A549 (cell line): Measurements from ENCODE around the gene TMEM140. TPM values are rescaled to one million over a fixed set of nuclear protein-coding genes. Genes with fewer than 3 reads are reported as not detected.

Experiments used
- ATAC-seq, 2 experiments: fragments of 200-7000 bp in 1 of 2; fragments of >200 bp in 1 of 2; cut with Nextera tagmentation in 1 of 2; cut with Tn5 transposase in 1 of 2; 3 replicates each; pipeline versions ENCODE4 v1.8.0 to v1.9.1; 2018 to 2020; ENCODE audit warnings: mild to moderate bottlenecking in 1 of 2, moderate library complexity in 1 of 2
- CTCF ChIA-PET: fragments of 300-600 bp; sonication (Branson Sonifier 250); formaldehyde crosslinking; extraction: SDS; loops from one replicate; lab custom pipeline; 2021; ENCODE audit warnings: antibody characterized with exemption, inconsistent platforms; lab: Yijun Ruan, JAX
- POLR2A ChIA-PET: fragments of 350-600 bp; formaldehyde crosslinking; extraction: SDS; loops from one replicate; lab custom pipeline; 2021; ENCODE audit warnings: antibody characterized with exemption, inconsistent platforms; lab: Yijun Ruan, JAX
- DNase-seq, 2 experiments: peaks; one replicate each; pipeline versions ENCODE4 v3.0.0 to v3.0.0-alpha.2; 2011 to 2016; ENCODE audit warnings: low read depth in 1 of 2, low spot score in 1 of 2
- FAIRE-seq: peaks from 2 replicates; lab custom pipeline; 2011; peaks lifted over from hg19 to GRCh38; lab: Jason Lieb, UNC
- H3K27ac ChIP-seq, 2 experiments: fragments of >200 bp; sonication (Bioruptor Twin); formaldehyde crosslinking; 3 replicates each; pipeline ENCODE4 v1.5.1; 2016 to 2017
- H3K4me1 ChIP-seq: fragments of >200 bp; sonication (Bioruptor Twin); formaldehyde crosslinking; 3 replicates; pipeline ENCODE4 v1.6.1; 2016
- H3K4me2 ChIP-seq: fragments of >200 bp; sonication (Bioruptor Twin); formaldehyde crosslinking; 3 replicates; pipeline ENCODE4 v1.6.1; 2016
- H3K4me3 ChIP-seq: fragments of >200 bp; sonication (Bioruptor Twin); formaldehyde crosslinking; 3 replicates; pipeline ENCODE4 v1.5.1; 2016
- H3K9me3 ChIP-seq: fragments of >200 bp; sonication (Bioruptor Twin); formaldehyde crosslinking; 3 replicates; pipeline ENCODE4 v1.6.1; 2016
- CBX2 ChIP-seq: fragments of 200-600 bp; sonication (generic); IDR thresholded peaks from 2 replicates; pipeline ENCODE4 v1.6.1; 2016; ENCODE audit warnings: low read depth, mild to moderate bottlenecking, borderline replicate concordance
- CHD2 ChIP-seq: fragments of 150-350 bp; IDR thresholded peaks from 2 replicates; pipeline ENCODE4 v1.6.1; 2014; ENCODE audit warnings: low read length; ENCODE audit not compliant: partially characterized antibody
- EP300 ChIP-seq, 2 experiments: fragments of >200 bp; sonication (Bioruptor Twin); formaldehyde crosslinking; IDR thresholded peaks; 2 replicates in 1 of 2; 3 replicates in 1 of 2; pipeline ENCODE4 v1.6.1; 2016 to 2017
- FOSB ChIP-seq: fragments of 250-450 bp; sonication (Bioruptor Pico); IDR thresholded peaks from 2 replicates; pipeline ENCODE4 v1.5.0; 2020; ENCODE audit warnings: mild to moderate bottlenecking, moderate library complexity
- GATA3 ChIP-seq: IDR thresholded peaks from 2 replicates; pipeline ENCODE4 v1.6.1; 2012; ENCODE audit warnings: borderline replicate concordance
- HES2 ChIP-seq: fragments of >200 bp; sonication (Bioruptor Twin); formaldehyde crosslinking; IDR thresholded peaks from 2 replicates; pipeline ENCODE4 v1.6.1; 2016
- HMGXB4 ChIP-seq: fragments of 250-450 bp; sonication (Bioruptor Pico); IDR thresholded peaks from 2 replicates; pipeline ENCODE4 v1.5.0; 2021; ENCODE audit warnings: mild to moderate bottlenecking, moderate library complexity, borderline replicate concordance
- HOXA7 ChIP-seq: fragments of 250-450 bp; sonication (Bioruptor Pico); IDR thresholded peaks from 2 replicates; pipeline ENCODE4 v1.5.0; 2020; ENCODE audit warnings: mild to moderate bottlenecking, moderate library complexity
- MAFK ChIP-seq: fragments of 450-650 bp; IDR thresholded peaks from 2 replicates; pipeline ENCODE4 v1.6.1; 2014; ENCODE audit not compliant: partially characterized antibody
- MAX ChIP-seq: IDR thresholded peaks from 2 replicates; pipeline ENCODE4 v1.6.1; 2012
- MYC ChIP-seq: IDR thresholded peaks from 2 replicates; pipeline ENCODE4 v1.6.1; 2012; ENCODE audit warnings: mild to moderate bottlenecking, inconsistent platforms, low read length, improper control_type of control experiment, borderline replicate concordance
- NFE2L2 ChIP-seq: fragments of 150-350 bp; conservative IDR thresholded peaks from 2 replicates; pipeline ENCODE4 v1.6.1; 2014; ENCODE audit warnings: low read length
- NR3C1 ChIP-seq: fragments of >200 bp; sonication (Bioruptor Twin); formaldehyde crosslinking; IDR thresholded peaks from 3 replicates; pipeline ENCODE4 v1.6.1; 2017
- PHF8 ChIP-seq: fragments of 200-600 bp; sonication (generic); IDR thresholded peaks from 2 replicates; pipeline ENCODE4 v1.6.1; 2016; ENCODE audit warnings: low read depth, mild to moderate bottlenecking, antibody characterized with exemption, moderate library complexity, borderline replicate concordance
- RARB ChIP-seq: fragments of 250-450 bp; sonication (Bioruptor Pico); IDR thresholded peaks from 2 replicates; pipeline ENCODE4 v1.8.0; 2021; ENCODE audit warnings: mild to moderate bottlenecking, moderate library complexity
- RFX5 ChIP-seq: fragments of 450-650 bp; IDR thresholded peaks from 2 replicates; pipeline ENCODE4 v1.7.1; 2014; ENCODE audit warnings: antibody characterized with exemption, mild to moderate bottlenecking, moderate library complexity
- SMC3 ChIP-seq: fragments of >200 bp; sonication (Bioruptor Twin); formaldehyde crosslinking; IDR thresholded peaks from 3 replicates; pipeline ENCODE4 v1.6.1; 2018; ENCODE audit warnings: inconsistent platforms
- SREBF2 ChIP-seq: fragments of 450-650 bp; IDR thresholded peaks from 2 replicates; pipeline ENCODE4 v1.6.1; 2014; ENCODE audit warnings: mild to moderate bottlenecking, moderate library complexity
- WGBS: methylation state at CpG from one replicate; pipeline ENCODE4 v1.1.6; 2017; ENCODE audit errors: missing lambda C conversion rate; 5-methylcytosine and 5-hydroxymethylcytosine counted together
- polyA plus RNA-seq, 4 experiments: library from polyadenylated mRNA; depleted of rRNA in 3 of 4; stranded (reverse); fragments of >200 nt; fragmentation: RNase III in 1 of 4; extraction: RNeasy Plus Mini Kit Qiagen cat#74134 plus additional on column Dnase treatment in 1 of 4; gene quantifications; 2 replicates in 3 of 4; 3 replicates in 1 of 4; pipeline ENCODE4 v1.2.3, GENCODE V29; 2011 to 2017
- TF ChIP-seq, protein P1 (sequence below): fragments of >200 bp; sonication (Bioruptor Twin); formaldehyde crosslinking; IDR thresholded peaks from 3 replicates; pipeline ENCODE4 v1.5.1; 2016
- TF ChIP-seq, protein P2 (sequence below): fragments of 450-650 bp; IDR thresholded peaks from 2 replicates; pipeline ENCODE4 v1.6.1; 2014; ENCODE audit warnings: antibody characterized with exemption

The TMEM140 gene
- polyA plus RNA-seq, 2 of the 4 experiments (the other 2 are of a cell fraction), result 0.72 to 0.87 TPM

DNA sequence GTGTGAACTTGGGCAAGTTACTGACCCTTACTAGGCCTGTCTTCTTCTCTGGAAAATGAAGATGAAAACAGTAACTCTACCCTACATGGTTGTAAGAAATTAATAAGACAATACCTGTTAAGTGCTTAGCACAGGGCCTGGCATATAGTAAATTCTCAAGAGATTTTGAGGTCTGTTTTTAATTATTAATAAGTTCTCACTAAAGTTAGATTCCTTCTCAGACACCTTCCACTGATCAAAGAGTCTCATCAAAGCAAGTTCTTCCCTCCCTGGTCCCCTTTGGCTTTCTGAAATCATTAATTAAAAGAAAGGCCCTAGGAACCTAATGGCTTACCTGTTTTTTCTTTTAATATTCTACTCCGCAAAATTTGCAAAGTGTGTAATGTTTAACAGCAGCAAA, 4.6 kb downstream of the TMEM140 start (continued):
- no peak for TF ChIP-seq PHF8
- TF ChIP-seq CHD2, result no peak
- TF ChIP-seq MAX, result no peak
- TF ChIP-seq MAFK, result no peak
- TF ChIP-seq SMC3, result no peak
- no peak for TF ChIP-seq SREBF2
- no peak for TF ChIP-seq EP300 (IDR thresholded peaks at IDR 0.05)
- TF ChIP-seq RARB (CRISPR knock-in tag), result no peak
- TF ChIP-seq CBX2, result no peak
- no peak for TF ChIP-seq HES2
- TF ChIP-seq NFE2L2, result no peak

GRCh38 chr7:135154734-135155133, 6.9 kb downstream of the TMEM140 start:
- TF ChIP-seq RFX5 (no peak), HOXA7 (CRISPR knock-in tag) (no peak), MAFK (no peak), HMGXB4 (no peak), FOSB (no peak), NR3C1 (no peak), GATA3 (no peak), RARB (CRISPR knock-in tag) (no peak), MYC (no peak)
- TF ChIP-seq, protein P1, sequence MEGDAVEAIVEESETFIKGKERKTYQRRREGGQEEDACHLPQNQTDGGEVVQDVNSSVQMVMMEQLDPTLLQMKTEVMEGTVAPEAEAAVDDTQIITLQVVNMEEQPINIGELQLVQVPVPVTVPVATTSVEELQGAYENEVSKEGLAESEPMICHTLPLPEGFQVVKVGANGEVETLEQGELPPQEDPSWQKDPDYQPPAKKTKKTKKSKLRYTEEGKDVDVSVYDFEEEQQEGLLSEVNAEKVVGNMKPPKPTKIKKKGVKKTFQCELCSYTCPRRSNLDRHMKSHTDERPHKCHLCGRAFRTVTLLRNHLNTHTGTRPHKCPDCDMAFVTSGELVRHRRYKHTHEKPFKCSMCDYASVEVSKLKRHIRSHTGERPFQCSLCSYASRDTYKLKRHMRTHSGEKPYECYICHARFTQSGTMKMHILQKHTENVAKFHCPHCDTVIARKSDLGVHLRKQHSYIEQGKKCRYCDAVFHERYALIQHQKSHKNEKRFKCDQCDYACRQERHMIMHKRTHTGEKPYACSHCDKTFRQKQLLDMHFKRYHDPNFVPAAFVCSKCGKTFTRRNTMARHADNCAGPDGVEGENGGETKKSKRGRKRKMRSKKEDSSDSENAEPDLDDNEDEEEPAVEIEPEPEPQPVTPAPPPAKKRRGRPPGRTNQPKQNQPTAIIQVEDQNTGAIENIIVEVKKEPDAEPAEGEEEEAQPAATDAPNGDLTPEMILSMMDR, result no peak
- FAIRE-seq, result no peak
- no peak overlapping the region for H3K4me3 ChIP-seq

DNA sequence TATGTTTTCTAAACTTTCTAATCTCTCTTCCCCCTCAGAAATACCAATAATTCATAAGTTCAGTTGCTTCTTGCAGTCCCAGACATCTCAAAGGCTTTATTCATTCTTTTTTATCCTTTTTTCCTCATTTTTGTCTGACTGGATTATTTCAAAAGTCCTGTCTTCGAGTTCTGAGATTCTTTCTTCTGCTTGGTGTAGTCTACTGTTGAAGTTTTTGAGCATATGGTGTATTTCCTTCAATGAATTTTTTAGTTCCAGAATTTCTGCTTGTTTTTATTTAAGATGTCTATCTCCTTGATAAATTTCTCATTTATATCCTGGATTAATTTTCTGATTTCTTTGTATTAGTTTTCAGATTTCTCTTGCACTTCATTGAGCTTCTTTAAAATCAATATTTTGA, 8.4 kb downstream of the TMEM140 start:
- DNase-seq (no peak), ATAC-seq (no peak), FAIRE-seq (no peak)
- no peak overlapping the region for H3K4me3 ChIP-seq
- TF ChIP-seq, protein P2, sequence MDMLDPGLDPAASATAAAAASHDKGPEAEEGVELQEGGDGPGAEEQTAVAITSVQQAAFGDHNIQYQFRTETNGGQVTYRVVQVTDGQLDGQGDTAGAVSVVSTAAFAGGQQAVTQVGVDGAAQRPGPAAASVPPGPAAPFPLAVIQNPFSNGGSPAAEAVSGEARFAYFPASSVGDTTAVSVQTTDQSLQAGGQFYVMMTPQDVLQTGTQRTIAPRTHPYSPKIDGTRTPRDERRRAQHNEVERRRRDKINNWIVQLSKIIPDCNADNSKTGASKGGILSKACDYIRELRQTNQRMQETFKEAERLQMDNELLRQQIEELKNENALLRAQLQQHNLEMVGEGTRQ, result no peak
- H3K27ac ChIP-seq, result no peak overlapping the region
- POLR2A ChIA-PET, result no interaction called here
- peaks cover 32% of the 10 kb centered on the region for H3K9me3 ChIP-seq
- peaks cover 17% of the 10 kb centered on the region for H3K4me1 ChIP-seq
- CTCF ChIA-PET, result interaction anchor here (0.6 to 1.8 kb wide), 2 partner anchors 8 to 135 kb away, joined by 3 to 5 read pairs; partner anchors contain the start of gene TMEM140
- H3K4me2 ChIP-seq, result no peak overlapping the region
- WGBS, result 28% methylated on average over 1 of the region's 1 CpG

More at GRCh38 chr7:135154734-135155133, 6.9 kb downstream of the TMEM140 start:
- Histone ChIP-seq H3K27ac (no peak overlapping the region), H3K9me3 (peaks cover 32% of the 10 kb centered on the region), H3K4me1 (peaks cover 2% of the 10 kb centered on the region), H3K4me2 (no peak overlapping the region)
- DNase-seq (no peak), ATAC-seq (no peak)
- WGBS, result 77% methylated on average over 1 of the region's 1 CpG
- POLR2A ChIA-PET, result no interaction called here
- CTCF ChIA-PET, result interaction anchor here (1.0 kb wide), 1 partner anchor 247 kb away, joined by 5 read pairs; no protein-coding TSS in a partner anchor
